Measurements from ENCODE around the gene UMODL1. TPM values are rescaled to one million over a fixed set of nuclear protein-coding genes. Genes with fewer than 3 reads are reported as not detected.

UMODL1 gene
- total and polyA plus RNA-seq, 4 donors, result 0.10 to 0.28 (median 0.14) TPM; not detected in 1

- H3K27me3 ChIP-seq (ENCODE audit: control insufficient read depth in 3 of 3, insufficient read depth in 3 of 3, low read length in 2 of 3), result no peaks in the 10 kb centered on the region
- H3K4me3 ChIP-seq, result no peak overlapping the region
- no peak overlapping the region for H3K9ac ChIP-seq (ENCODE audit: insufficient read depth in 1 of 2, low read length in 2 of 2)
- peak; percentile 72 for ATAC-seq (ENCODE audit: insufficient read depth, low FRiP score)
- H3K4me1 ChIP-seq (ENCODE audit: control insufficient read depth in 5 of 5, insufficient read depth in 5 of 5, low read length in 5 of 5), result peaks cover 0 to 10% (median 3%) of the 10 kb centered on the region in 5 donors
- no peaks in the 10 kb centered on the region for H3K36me3 ChIP-seq (ENCODE audit: control insufficient read depth in 4 of 4, insufficient read depth in 4 of 4, low read length in 4 of 4)
- TF ChIP-seq CTCF (IDR thresholded peaks at IDR 0.05; ENCODE audit: control extremely low read depth, extremely low read depth), result peak; percentile 69
- WGBS, 2 donors, result 13 to 23% methylated on average over 17 to 18 of the region's 18 CpGs
- H3K9me3 ChIP-seq (ENCODE audit: control insufficient read depth in 4 of 4, insufficient read depth in 3 of 4, low read length in 3 of 4), result no peaks in the 10 kb centered on the region
- peak in 2 of 3 donors; percentile 45 to 69 for DNase-seq
- no peak overlapping the region for H3K27ac ChIP-seq (ENCODE audit: low read depth in 1 of 2, low read length in 1 of 2)
These were observed 36.9 kb downstream of the UMODL1 start for GRCh38 chr21:42107881-42108553.

GRCh38 chr21:42108554-42109340 is 37.6 kb downstream of the UMODL1 start:
- H3K36me3 ChIP-seq (ENCODE audit: control insufficient read depth in 4 of 4, insufficient read depth in 4 of 4, low read length in 4 of 4), result no peaks in the 10 kb centered on the region
- 82 to 84% methylated on average over 26 of the region's 26 CpGs for WGBS, 2 donors
- H3K4me1 ChIP-seq (ENCODE audit: control insufficient read depth in 5 of 5, insufficient read depth in 5 of 5, low read length in 5 of 5), result peaks cover 0 to 17% (median 6%) of the 10 kb centered on the region in 5 donors
- H3K9ac ChIP-seq (ENCODE audit: insufficient read depth in 1 of 2, low read length in 2 of 2), result no peak overlapping the region
- H3K27ac ChIP-seq (ENCODE audit: low read depth in 1 of 2, low read length in 1 of 2), result no peak overlapping the region
- no peak for DNase-seq
- no peak for ATAC-seq (ENCODE audit: insufficient read depth, low FRiP score)
- no peaks in the 10 kb centered on the region for H3K27me3 ChIP-seq (ENCODE audit: control insufficient read depth in 3 of 3, insufficient read depth in 3 of 3, low read length in 2 of 3)
- no peaks in the 10 kb centered on the region for H3K9me3 ChIP-seq (ENCODE audit: control insufficient read depth in 4 of 4, insufficient read depth in 3 of 4, low read length in 3 of 4)
- no peak for TF ChIP-seq CTCF (IDR thresholded peaks at IDR 0.05; ENCODE audit: control extremely low read depth, extremely low read depth)
- no peak overlapping the region for H3K4me3 ChIP-seq

- H3K9me3 ChIP-seq (ENCODE audit: control insufficient read depth in 4 of 4, insufficient read depth in 3 of 4, low read length in 3 of 4), result no peaks in the 10 kb centered on the region
- 86 to 96% methylated on average over 14 of the region's 14 CpGs for WGBS, 2 donors
- DNase-seq (no peak), ATAC-seq (ENCODE audit: insufficient read depth, low FRiP score) (no peak)
- peaks cover 0 to 20% (median 6%) of the 10 kb centered on the region in 5 donors for H3K4me1 ChIP-seq (ENCODE audit: control insufficient read depth in 5 of 5, insufficient read depth in 5 of 5, low read length in 5 of 5)
- TF ChIP-seq CTCF (IDR thresholded peaks at IDR 0.05; ENCODE audit: control extremely low read depth, extremely low read depth), result no peak
- no peaks in the 10 kb centered on the region for H3K27me3 ChIP-seq (ENCODE audit: control insufficient read depth in 3 of 3, insufficient read depth in 3 of 3, low read length in 2 of 3)
- no peak overlapping the region for H3K4me3 ChIP-seq
- H3K27ac ChIP-seq (ENCODE audit: low read depth in 1 of 2, low read length in 1 of 2), result no peak overlapping the region
- no peak overlapping the region for H3K9ac ChIP-seq (ENCODE audit: insufficient read depth in 1 of 2, low read length in 2 of 2)
- H3K36me3 ChIP-seq (ENCODE audit: control insufficient read depth in 4 of 4, insufficient read depth in 4 of 4, low read length in 4 of 4), result no peaks in the 10 kb centered on the region
These were observed 38.4 kb downstream of the UMODL1 start for GRCh38 chr21:42109473-42109872.

Data from lung (tissue), 12 donors.